ENCODE data around the gene PDIA5.

Gene PDIA5

GRCh38 chr3:123122057-123122456 is 55.2 kb downstream of the PDIA5 start:
- DNase-seq, result no peak

- DNase-seq, result no peak
These were observed 55.9 kb downstream of the PDIA5 start for GRCh38 chr3:123122525-123123315.

GRCh38 chr3:123123716-123124616 is 57.1 kb downstream of the PDIA5 start:
- no peak for DNase-seq

GRCh38 chr3:123124971-123125370 is 58.1 kb downstream of the PDIA5 start:
- DNase-seq, result no peak

- no peak for DNase-seq
These were observed 59.2 kb downstream of the PDIA5 start for GRCh38 chr3:123126031-123126430.

- DNase-seq, result no peak
These were observed 59.8 kb downstream of the PDIA5 start for GRCh38 chr3:123126653-123127052.

- no peak for DNase-seq
These were observed 62.3 kb downstream of the PDIA5 start for GRCh38 chr3:123129092-123129491.

- DNase-seq, result no peak
These were observed 62.7 kb downstream of the PDIA5 start for GRCh38 chr3:123129532-123129931.

- DNase-seq, result no peak
These were observed 63.4 kb downstream of the PDIA5 start for GRCh38 chr3:123130079-123130750.

- DNase-seq, result no peak
These were observed 67.8 kb downstream of the PDIA5 start for GRCh38 chr3:123134671-123135070.

GRCh38 chr3:123137001-123137400 is 70.2 kb downstream of the PDIA5 start:
- no peak for DNase-seq

- no peak for DNase-seq
These were observed 72.1 kb downstream of the PDIA5 start for GRCh38 chr3:123138839-123139444.

GRCh38 chr3:123139522-123139921 is 72.7 kb downstream of the PDIA5 start:
- DNase-seq, result no peak

GRCh38 chr3:123140550-123140949 is 73.7 kb downstream of the PDIA5 start:
- DNase-seq, result no peak

- DNase-seq, result no peak
These were observed 74.5 kb downstream of the PDIA5 start for GRCh38 chr3:123141276-123141675.

- no peak for DNase-seq
These were observed 77.0 kb downstream of the PDIA5 start for GRCh38 chr3:123143669-123144411.

- no peak for DNase-seq
These were observed 81.1 kb downstream of the PDIA5 start for GRCh38 chr3:123147754-123148535.

GRCh38 chr3:123148772-123149171 is 81.9 kb downstream of the PDIA5 start:
- no peak for DNase-seq

GRCh38 chr3:123149525-123149924 is 82.7 kb downstream of the PDIA5 start:
- DNase-seq, result no peak

- DNase-seq, result no peak
These were observed 83.8 kb downstream of the PDIA5 start for GRCh38 chr3:123150449-123151215.

All from central memory CD4-positive, alpha-beta T cell (primary cell).